T-cell (primary cell): Measurements from ENCODE around the gene NCCRP1. TPM values are rescaled to one million over a fixed set of nuclear protein-coding genes. Genes with fewer than 3 reads are reported as not detected.

Experiments
- ATAC-seq, 4 experiments: fragments of 200-7000 bp in 3 of 4; fragments of 150-1000 bp in 1 of 4; cut with Tn5 transposase; replicated peaks in 1 of 4; 1 replicate in 3 of 4; 2 replicates in 1 of 4; pipeline ENCODE4 v1.10.0; 2021; ENCODE audit warnings: moderate library complexity in 3 of 4, mild to moderate bottlenecking in 2 of 4, moderate number of reproducible peaks in 1 of 4
- CTCF ChIA-PET, 2 donors: fragments of 300-600 bp; sonication (Branson Sonifier 250); formaldehyde crosslinking; loops; one replicate each; lab custom pipeline; 2022; ENCODE audit warnings: antibody characterized with exemption in 2 of 2; lab: Charles Lee
- POLR2A ChIA-PET, 2 donors: fragments of 300-600 bp; sonication (Branson Sonifier 250); formaldehyde crosslinking; loops; one replicate each; lab custom pipeline; 2022; ENCODE audit warnings: antibody characterized with exemption in 2 of 2; lab: Charles Lee
- DNase-seq, 35 experiments: peaks; one replicate each; pipeline versions ENCODE4 v3.0.0 to v3.0.0-alpha.2; 2013 to 2023
- H3K27ac ChIP-seq: one replicate; pipeline ENCODE4 v1.5.1; 2013; ENCODE audit warnings: low read length
- H3K27me3 ChIP-seq, 2 experiments: replicated peaks in 1 of 2; 1 replicate in 1 of 2; 2 replicates in 1 of 2; pipeline versions ENCODE4 v1.6.1 to v1.7.0; 2013; ENCODE audit warnings: low read length in 1 of 2, mixed read lengths in 1 of 2; ENCODE audit not compliant: control insufficient read depth in 2 of 2, insufficient read depth in 2 of 2; ENCODE audit errors: extremely low read depth in 1 of 2
- H3K36me3 ChIP-seq, 2 donors: 1 replicate in 1 of 2; 2 replicates in 1 of 2; pipeline versions ENCODE4 v1.6.1 to v1.7.0; 2013; ENCODE audit warnings: low read length in 1 of 2; ENCODE audit not compliant: control insufficient read depth in 2 of 2, insufficient read depth in 1 of 2; ENCODE audit errors: extremely low read depth in 1 of 2
- H3K4me1 ChIP-seq, 2 experiments: 1 replicate in 1 of 2; 2 replicates in 1 of 2; pipeline versions ENCODE4 v1.6.1 to v1.7.0; 2013; ENCODE audit warnings: low read length in 2 of 2, mixed read lengths in 1 of 2; ENCODE audit not compliant: insufficient read depth in 2 of 2, control insufficient read depth in 1 of 2; ENCODE audit errors: extremely low read depth in 1 of 2
- H3K4me3 ChIP-seq, 2 donors: 1 replicate in 1 of 2; 2 replicates in 1 of 2; pipeline versions ENCODE4 v1.5.1 to v1.7.0; 2013; ENCODE audit warnings: mild to moderate bottlenecking in 2 of 2, low read length in 1 of 2, moderate library complexity in 1 of 2; ENCODE audit not compliant: control insufficient read depth in 1 of 2; ENCODE audit errors: extremely low read depth in 1 of 2
- H3K9me3 ChIP-seq: 2 replicates; pipeline ENCODE4 v1.7.0; 2013
- H3K27ac Mint-ChIP-seq, 2 donors: one replicate each; pipeline ENCODE4 v1.8.0; 2020 to 2021; ENCODE audit warnings: mild to moderate bottlenecking in 2 of 2, mixed read lengths in 2 of 2
- H3K27me3 Mint-ChIP-seq, 2 donors: one replicate each; pipeline ENCODE4 v1.8.0; 2021 to 2022; ENCODE audit warnings: mixed read lengths in 2 of 2
- H3K36me3 Mint-ChIP-seq: one replicate; pipeline ENCODE4 v1.8.0; 2021; ENCODE audit warnings: mixed read lengths
- H3K4me1 Mint-ChIP-seq, 3 donors: one replicate each; pipeline ENCODE4 v1.8.0; 2020 to 2022; ENCODE audit warnings: mixed read lengths in 3 of 3, mild to moderate bottlenecking in 1 of 3
- H3K4me3 Mint-ChIP-seq, 3 donors: one replicate each; pipeline ENCODE4 v1.8.0; 2020 to 2022; ENCODE audit warnings: mild to moderate bottlenecking in 3 of 3, mixed read lengths in 3 of 3, moderate library complexity in 3 of 3
- H3K9me3 Mint-ChIP-seq, 3 donors: one replicate each; pipeline ENCODE4 v1.8.0; 2020 to 2022; ENCODE audit warnings: mixed read lengths in 3 of 3
- WGBS: methylation state at CpG from one replicate; pipeline ENCODE4 v1.1.5; 2013; ENCODE audit warnings: missing lambda C conversion rate; ENCODE audit not compliant: insufficient coverage; 5-methylcytosine and 5-hydroxymethylcytosine counted together
- total RNA-seq, 35 experiments: library from RNA in 6 of 35; stranded (reverse) in 6 of 35; fragments of 120-200 nt in 1 of 35; gene quantifications; one replicate each; pipeline versions ENCODE4 v1.2.1 to v1.2.4 and lab custom pipeline; 2013 to 2026

The NCCRP1 gene
- total RNA-seq, 5 donors from 2014 or later (not counting 1 experiment from before 2014, with no cell fraction given): 0.23 to 0.46 (median 0.41) TPM; not detected in 2

- H3K9me3 ChIP-seq: no peaks in the 10 kb centered on the region
- Mint-ChIP-seq H3K36me3 (peaks cover 4% of the 10 kb centered on the region), H3K4me1 (peaks cover 30 to 31% (median 30%) of the 10 kb centered on the region in 3 donors), H3K4me3 (no peak overlapping the region), H3K27ac (no peak overlapping the region), H3K9me3 (no peaks in the 10 kb centered on the region), H3K27me3 (no peaks in the 10 kb centered on the region)
- CTCF ChIA-PET: interaction anchor here (0.6 kb wide), 2 partner anchors 9 to 47 kb away, joined by 4 read pairs; no protein-coding TSS in a partner anchor
- H3K4me1 ChIP-seq: peaks cover 2 to 20% of the 10 kb centered on the region in 2 experiments
- peaks cover 0 to 4% of the 10 kb centered on the region in 2 donors for H3K36me3 ChIP-seq
- no peak overlapping the region for H3K4me3 ChIP-seq
- H3K27me3 ChIP-seq: no peaks in the 10 kb centered on the region
- H3K27ac ChIP-seq: no peak overlapping the region
- POLR2A ChIA-PET: no interaction called here
- 99% methylated on average over 16 of the region's 23 CpGs for WGBS
- ATAC-seq: no peak
- DNase-seq: no peak
Observed at GRCh38 chr19:39157275-39157996, 39.3 kb upstream of the NCCRP1 start.

GRCh38 chr19:39157997-39158389, 38.8 kb upstream of the NCCRP1 start:
- DNase-seq: no peak
- H3K9me3 ChIP-seq: no peaks in the 10 kb centered on the region
- no peak overlapping the region for H3K27ac ChIP-seq
- Mint-ChIP-seq H3K27ac (no peak overlapping the region), H3K9me3 (no peaks in the 10 kb centered on the region), H3K27me3 (no peaks in the 10 kb centered on the region), H3K36me3 (peaks cover 4% of the 10 kb centered on the region), H3K4me1 (peaks cover 30 to 35% (median 34%) of the 10 kb centered on the region in 3 donors), H3K4me3 (no peak overlapping the region)
- H3K4me3 ChIP-seq: no peak overlapping the region
- over 99% methylated on average over 12 of the region's 15 CpGs for WGBS
- ATAC-seq: no peak
- H3K36me3 ChIP-seq: peaks cover 0 to 4% of the 10 kb centered on the region in 2 donors
- ChIA-PET CTCF (interaction anchor here in 1 of 2 donors (0.6 kb wide), 1 partner anchor 8 kb away, joined by 4 read pairs; no protein-coding TSS in a partner anchor), POLR2A (no interaction called here)
- H3K27me3 ChIP-seq: no peaks in the 10 kb centered on the region
- peaks cover 2 to 20% of the 10 kb centered on the region in 2 experiments for H3K4me1 ChIP-seq

GRCh38 chr19:39158646-39159260, 38.0 kb upstream of the NCCRP1 start:
- no peaks in the 10 kb centered on the region for H3K9me3 Mint-ChIP-seq
- no peak overlapping the region for H3K4me3 ChIP-seq
- no peaks in the 10 kb centered on the region for H3K9me3 ChIP-seq
- no peaks in the 10 kb centered on the region for H3K27me3 ChIP-seq
- ATAC-seq: no peak
- peaks cover 0 to 4% of the 10 kb centered on the region in 2 donors for H3K36me3 ChIP-seq
- no peaks in the 10 kb centered on the region for H3K27me3 Mint-ChIP-seq
- WGBS: 96% methylated on average over 10 of the region's 12 CpGs
- H3K4me1 Mint-ChIP-seq: peaks cover 30 to 33% (median 33%) of the 10 kb centered on the region in 3 donors
- ChIA-PET CTCF (no interaction called here), POLR2A (no interaction called here)
- peaks cover 4% of the 10 kb centered on the region for H3K36me3 Mint-ChIP-seq
- peaks cover 2 to 20% of the 10 kb centered on the region in 2 experiments for H3K4me1 ChIP-seq
- no peak overlapping the region for H3K27ac ChIP-seq
- no peak for DNase-seq
- H3K4me3 Mint-ChIP-seq: no peak overlapping the region
- H3K27ac Mint-ChIP-seq: no peak overlapping the region

GRCh38 chr19:39160523-39160861, 36.3 kb upstream of the NCCRP1 start:
- H3K4me1 ChIP-seq: peaks cover 0 to 16% of the 10 kb centered on the region in 2 experiments
- Mint-ChIP-seq H3K27me3 (no peaks in the 10 kb centered on the region), H3K4me1 (peaks cover 19 to 26% (median 20%) of the 10 kb centered on the region in 3 donors), H3K9me3 (no peaks in the 10 kb centered on the region), H3K4me3 (no peak overlapping the region), H3K27ac (no peak overlapping the region), H3K36me3 (peaks cover 4% of the 10 kb centered on the region)
- WGBS: 76% methylated on average over 7 of the region's 8 CpGs
- CTCF ChIA-PET: no interaction called here
- H3K9me3 ChIP-seq: no peaks in the 10 kb centered on the region
- POLR2A ChIA-PET: no interaction called here
- DNase-seq (no peak), ATAC-seq (no peak)
- peaks cover 0 to 4% of the 10 kb centered on the region in 2 donors for H3K36me3 ChIP-seq
- no peak overlapping the region for H3K27ac ChIP-seq
- no peaks in the 10 kb centered on the region for H3K27me3 ChIP-seq
- no peak overlapping the region for H3K4me3 ChIP-seq

GRCh38 chr19:39160889-39161672, 35.7 kb upstream of the NCCRP1 start:
- H3K36me3 Mint-ChIP-seq: peaks cover 4% of the 10 kb centered on the region
- ATAC-seq: no peak
- H3K9me3 ChIP-seq: no peaks in the 10 kb centered on the region
- H3K9me3 Mint-ChIP-seq: no peaks in the 10 kb centered on the region
- no peaks in the 10 kb centered on the region for H3K27me3 ChIP-seq
- CTCF ChIA-PET: no interaction called here
- POLR2A ChIA-PET: no interaction called here
- 88% methylated on average over 17 of the region's 21 CpGs for WGBS
- H3K27ac ChIP-seq: no peak overlapping the region
- H3K4me3 Mint-ChIP-seq: no peak overlapping the region
- H3K27me3 Mint-ChIP-seq: no peaks in the 10 kb centered on the region
- peaks cover 15 to 23% (median 20%) of the 10 kb centered on the region in 3 donors for H3K4me1 Mint-ChIP-seq
- peaks cover 0 to 10% of the 10 kb centered on the region in 2 experiments for H3K4me1 ChIP-seq
- H3K36me3 ChIP-seq: peaks cover 0 to 4% of the 10 kb centered on the region in 2 donors
- no peak overlapping the region for H3K27ac Mint-ChIP-seq
- no peak overlapping the region for H3K4me3 ChIP-seq
- DNase-seq: no peak

GRCh38 chr19:39162441-39163043, 34.2 kb upstream of the NCCRP1 start:
- no peak overlapping the region for H3K27ac Mint-ChIP-seq
- Histone ChIP-seq H3K9me3 (no peaks in the 10 kb centered on the region), H3K36me3 (peaks cover 0 to 4% of the 10 kb centered on the region in 2 donors), H3K27ac (no peak overlapping the region), H3K4me3 (no peak overlapping the region), H3K4me1 (no peaks in the 10 kb centered on the region), H3K27me3 (no peaks in the 10 kb centered on the region)
- H3K9me3 Mint-ChIP-seq: no peaks in the 10 kb centered on the region
- ChIA-PET CTCF (no interaction called here), POLR2A (no interaction called here)
- H3K36me3 Mint-ChIP-seq: peaks cover 4% of the 10 kb centered on the region
- peaks cover 12 to 20% (median 17%) of the 10 kb centered on the region in 3 donors for H3K4me1 Mint-ChIP-seq
- no peak overlapping the region for H3K4me3 Mint-ChIP-seq
- no peaks in the 10 kb centered on the region for H3K27me3 Mint-ChIP-seq
- no peak for ATAC-seq
- WGBS: 71% methylated on average over 11 of the region's 15 CpGs
- DNase-seq: no peak
